ENCODE data around the gene AKR1A1. TPM values are rescaled to one million over a fixed set of nuclear protein-coding genes. Genes with fewer than 3 reads are reported as not detected.

Gene AKR1A1
- 10 to 100 TPM; 45.6 to 64.0 (median 51.0) TPM for total RNA-seq

GRCh38 chr1:45550401-45551351 lies at the start of gene AKR1A1:
AKR1A1 (plus strand) TSS chr1:45550826; CDS start chr1:45561795, 10,969 bp downstream.
- Histone ChIP-seq H3K4me3 (peak within 1 kb of the TSS; percentile 62 to 88 (median 72)), H3K27ac (replicated peaks in 1 of 4) (peak within 1 kb of the TSS; percentile 80 to 89 (median 85)), H3K9me3 (no peaks in the 10 kb centered on the region), H3K36me3 (peaks cover 0 to 22% (median 8%) of the 10 kb centered on the region in 4 donors), H3K27me3 (no peaks in the 10 kb centered on the region), H3K4me1 (peaks cover 15 to 23% (median 22%) of the 10 kb centered on the region in 4 donors)
- WGBS = 0% methylated on average over 30 of the region's 47 CpGs
- TF ChIP-seq POLR2AphosphoS5 (IDR thresholded peaks at IDR 0.05) = peak; percentile 80 to 87
- peak in 1 of 3 experiments; percentile 26 for TF ChIP-seq CTCF (IDR thresholded peaks at IDR 0.05)
- TF ChIP-seq EP300 (IDR thresholded peaks at IDR 0.05) = no peak
- intact Hi-C loops (cut with DNase I) = no loop called here
- peak; percentile 96 for DNase-seq (ENCODE audit: extremely low spot score)

- intact Hi-C loops (cut with DNase I) = no loop called here
- no peak overlapping the region for H3K4me3 ChIP-seq
- H3K36me3 ChIP-seq = no peaks in the 10 kb centered on the region
- peaks cover 12 to 24% (median 20%) of the 10 kb centered on the region in 4 donors for H3K4me1 ChIP-seq
- no peaks in the 10 kb centered on the region for H3K9me3 ChIP-seq
- no peak for TF ChIP-seq POLR2AphosphoS5 (IDR thresholded peaks at IDR 0.05)
- no peak for TF ChIP-seq EP300 (IDR thresholded peaks at IDR 0.05)
- TF ChIP-seq POLR2A (IDR thresholded peaks at IDR 0.05; ENCODE audit: low read depth) = no peak
- no peak for DNase-seq (ENCODE audit: extremely low spot score)
- 85% methylated on average over 2 of the region's 2 CpGs for WGBS
- H3K27me3 ChIP-seq = no peaks in the 10 kb centered on the region
- no peak overlapping the region for H3K27ac ChIP-seq (replicated peaks in 1 of 4)
Observed at GRCh38 chr1:45501505-45501859, 49.1 kb upstream of the AKR1A1 start.

GRCh38 chr1:45503462-45504360 lies 46.9 kb upstream of the AKR1A1 start:
- TF ChIP-seq POLR2AphosphoS5 (IDR thresholded peaks at IDR 0.05) = no peak
- TF ChIP-seq EP300 (IDR thresholded peaks at IDR 0.05) = no peak
- TF ChIP-seq POLR2A (IDR thresholded peaks at IDR 0.05; ENCODE audit: low read depth) = no peak
- TF ChIP-seq CTCF (IDR thresholded peaks at IDR 0.05) = no peak
- 97% methylated on average over 14 of the region's 14 CpGs for WGBS
- no peak for DNase-seq (ENCODE audit: extremely low spot score)
- peaks cover 0 to 8% (median 3%) of the 10 kb centered on the region in 4 donors for H3K36me3 ChIP-seq
- H3K4me1 ChIP-seq = peaks cover 14 to 32% (median 29%) of the 10 kb centered on the region in 4 donors
- H3K4me3 ChIP-seq = no peak overlapping the region
- H3K27ac ChIP-seq (replicated peaks in 1 of 4) = no peak overlapping the region
- no peaks in the 10 kb centered on the region for H3K9me3 ChIP-seq
- no peaks in the 10 kb centered on the region for H3K27me3 ChIP-seq
- intact Hi-C loops (cut with DNase I) = no loop called here

GRCh38 chr1:45507195-45507594 lies 43.4 kb upstream of the AKR1A1 start:
- Histone ChIP-seq H3K27ac (replicated peaks in 1 of 4) (no peak overlapping the region), H3K9me3 (no peaks in the 10 kb centered on the region), H3K36me3 (peaks cover 25 to 42% (median 34%) of the 10 kb centered on the region in 4 donors), H3K27me3 (no peaks in the 10 kb centered on the region), H3K4me3 (no peak overlapping the region), H3K4me1 (peaks cover 6 to 16% (median 14%) of the 10 kb centered on the region in 4 donors)
- intact Hi-C loops (cut with DNase I) = no loop called here
- 94% methylated on average over 6 of the region's 6 CpGs for WGBS
- TF ChIP-seq POLR2AphosphoS5 (IDR thresholded peaks at IDR 0.05) (no peak), EP300 (IDR thresholded peaks at IDR 0.05) (no peak), CTCF (IDR thresholded peaks at IDR 0.05) (no peak), POLR2A (IDR thresholded peaks at IDR 0.05; ENCODE audit: low read depth) (no peak)
- no peak for DNase-seq (ENCODE audit: extremely low spot score)

Measured in esophagus muscularis mucosa (tissue), 4 donors.